Raji (cell line): ENCODE measurements around the gene ZNF429.

ENCODE experiments used
- POLR2A ChIP-seq: IDR thresholded peaks from 2 replicates; pipeline ENCODE4 v1.6.1; 2011; ENCODE audit warnings: low read depth, low read length, control low read depth; ENCODE audit not compliant: insufficient read depth

The ZNF429 gene

DNA sequence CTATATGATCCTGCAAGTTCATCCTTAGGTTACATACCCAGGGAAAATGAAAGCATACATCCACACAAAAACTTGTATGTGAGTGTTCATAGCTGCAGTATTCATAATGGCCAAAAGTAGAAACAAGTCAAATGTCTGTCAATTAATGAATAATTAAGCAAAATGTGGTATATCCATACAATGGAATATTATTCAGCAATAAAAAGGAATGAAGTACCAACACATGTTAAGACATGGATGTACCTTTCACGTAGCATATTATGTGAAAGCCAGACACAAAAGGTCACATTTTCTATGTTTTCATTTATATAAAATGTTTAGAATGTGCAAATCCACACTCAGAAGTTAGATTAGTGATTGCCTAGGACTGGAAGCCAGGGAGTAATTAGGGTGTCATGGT is 75.4 kb downstream of the ZNF429 start:
- TF ChIP-seq POLR2A, result no peak

DNA sequence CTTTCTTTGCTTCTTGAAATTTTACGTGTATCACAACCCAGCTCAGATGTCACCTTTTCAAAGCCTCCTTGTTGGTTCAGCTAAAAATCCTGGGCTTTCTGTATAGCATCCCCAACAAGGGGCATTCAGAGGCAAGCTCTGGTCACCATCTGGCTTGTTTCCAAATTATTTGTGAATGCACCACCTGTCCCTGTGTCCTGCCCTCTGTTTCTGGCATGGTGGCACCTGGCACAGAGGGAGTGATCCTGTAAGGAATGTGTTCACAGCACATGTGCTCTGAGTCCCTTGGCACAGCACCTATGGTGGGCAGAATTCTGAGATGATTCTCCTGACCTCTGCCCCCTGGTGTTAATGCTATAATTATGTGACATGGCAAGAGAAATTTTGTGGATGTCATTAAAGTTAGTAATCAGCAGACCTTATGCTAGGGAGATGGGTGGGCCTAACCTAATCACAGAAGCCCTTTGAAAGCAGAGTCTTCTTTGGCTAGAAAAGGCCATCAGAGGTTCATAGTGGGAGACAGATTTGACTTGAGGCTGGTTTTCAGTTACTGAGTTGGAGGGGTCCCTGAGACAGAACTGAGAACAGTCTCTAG is 76.3 kb downstream of the ZNF429 start:
- no peak for TF ChIP-seq POLR2A

GRCh38 chr19:21584537-21584936 is 79.1 kb downstream of the ZNF429 start:
- no peak for TF ChIP-seq POLR2A

DNA sequence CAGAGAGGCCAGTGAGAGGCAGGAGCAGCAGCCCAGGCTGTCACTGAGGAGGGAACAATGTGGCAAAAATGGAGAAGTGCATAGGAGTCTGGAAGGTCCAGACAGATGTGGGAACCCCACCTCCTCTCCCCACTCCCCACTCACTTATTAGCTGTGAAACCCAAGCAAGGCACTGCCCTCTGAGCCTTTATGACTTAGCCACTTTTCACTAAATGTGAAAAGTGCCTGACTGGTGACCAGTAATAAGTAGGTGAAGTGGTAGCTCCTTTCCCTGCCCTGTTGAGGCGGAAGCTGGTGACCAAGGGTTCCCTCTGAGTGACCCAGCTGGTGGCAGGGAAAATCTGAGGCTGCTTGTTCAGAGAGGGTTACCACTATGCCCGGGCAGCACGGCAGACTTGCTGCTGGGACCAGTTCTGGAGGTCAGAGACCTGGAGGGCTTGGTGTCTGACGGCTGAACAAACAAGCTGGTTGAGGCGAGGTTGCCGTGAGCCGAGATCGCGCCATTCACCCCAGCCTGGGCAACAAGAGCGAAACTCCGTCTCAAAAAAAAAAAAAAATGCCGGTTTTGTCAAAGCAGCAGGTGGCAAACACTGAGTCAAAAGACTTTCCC is 80.0 kb downstream of the ZNF429 start:
- TF ChIP-seq POLR2A, result no peak

DNA sequence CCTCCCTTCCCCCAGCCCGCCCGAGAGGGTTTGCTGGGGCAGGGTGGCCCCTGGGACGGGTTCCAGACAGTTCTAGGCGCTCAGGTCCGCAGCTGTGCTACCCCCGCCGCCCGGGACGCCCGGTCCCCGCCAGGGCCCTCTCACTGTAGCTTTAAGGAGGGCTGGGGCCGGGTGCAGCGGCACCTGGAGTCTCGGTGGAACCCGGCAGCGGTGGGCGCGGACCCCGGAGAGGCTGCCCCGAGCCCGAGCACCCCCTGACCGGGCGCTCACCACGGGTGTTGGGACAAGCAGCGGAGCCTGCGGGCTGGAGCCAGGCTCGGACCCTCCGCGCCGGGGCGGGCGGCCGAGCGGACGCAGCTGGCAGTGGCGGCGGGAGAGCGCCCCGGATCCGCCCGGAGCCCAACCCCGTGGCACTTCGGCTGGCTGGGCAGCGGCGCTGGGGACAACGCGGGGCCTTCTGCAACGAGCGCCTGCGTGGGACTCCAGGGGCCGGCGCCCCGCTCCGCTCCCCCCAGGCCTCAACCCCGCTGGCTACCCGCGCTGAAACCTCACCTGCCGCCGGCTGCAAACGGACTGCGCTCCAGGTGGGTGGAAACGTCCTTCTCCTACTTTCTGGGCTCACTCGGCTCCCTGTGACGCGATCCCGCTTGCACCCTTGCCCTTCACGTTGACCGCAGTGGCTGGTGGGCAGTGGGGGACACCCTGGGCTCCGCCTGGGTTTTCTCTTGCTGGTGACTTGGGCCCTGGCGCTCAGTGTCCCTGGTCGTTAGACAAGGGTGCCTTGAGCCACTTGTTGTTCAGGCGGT is 81.1 kb downstream of the ZNF429 start:
- no peak for TF ChIP-seq POLR2A

GRCh38 chr19:21587117-21587461 is 81.7 kb downstream of the ZNF429 start:
- no peak for TF ChIP-seq POLR2A

- no peak for TF ChIP-seq POLR2A
Measured at GRCh38 chr19:21587549-21587948, 82.1 kb downstream of the ZNF429 start.

GRCh38 chr19:21588065-21588601 is 82.7 kb downstream of the ZNF429 start:
- no peak for TF ChIP-seq POLR2A

- no peak for TF ChIP-seq POLR2A
Measured at GRCh38 chr19:21590867-21591266, 85.5 kb downstream of the ZNF429 start.

GRCh38 chr19:21593008-21593481 is 87.6 kb downstream of the ZNF429 start:
- no peak for TF ChIP-seq POLR2A

- TF ChIP-seq POLR2A, result no peak
Measured at GRCh38 chr19:21593502-21593901, 88.1 kb downstream of the ZNF429 start.

DNA sequence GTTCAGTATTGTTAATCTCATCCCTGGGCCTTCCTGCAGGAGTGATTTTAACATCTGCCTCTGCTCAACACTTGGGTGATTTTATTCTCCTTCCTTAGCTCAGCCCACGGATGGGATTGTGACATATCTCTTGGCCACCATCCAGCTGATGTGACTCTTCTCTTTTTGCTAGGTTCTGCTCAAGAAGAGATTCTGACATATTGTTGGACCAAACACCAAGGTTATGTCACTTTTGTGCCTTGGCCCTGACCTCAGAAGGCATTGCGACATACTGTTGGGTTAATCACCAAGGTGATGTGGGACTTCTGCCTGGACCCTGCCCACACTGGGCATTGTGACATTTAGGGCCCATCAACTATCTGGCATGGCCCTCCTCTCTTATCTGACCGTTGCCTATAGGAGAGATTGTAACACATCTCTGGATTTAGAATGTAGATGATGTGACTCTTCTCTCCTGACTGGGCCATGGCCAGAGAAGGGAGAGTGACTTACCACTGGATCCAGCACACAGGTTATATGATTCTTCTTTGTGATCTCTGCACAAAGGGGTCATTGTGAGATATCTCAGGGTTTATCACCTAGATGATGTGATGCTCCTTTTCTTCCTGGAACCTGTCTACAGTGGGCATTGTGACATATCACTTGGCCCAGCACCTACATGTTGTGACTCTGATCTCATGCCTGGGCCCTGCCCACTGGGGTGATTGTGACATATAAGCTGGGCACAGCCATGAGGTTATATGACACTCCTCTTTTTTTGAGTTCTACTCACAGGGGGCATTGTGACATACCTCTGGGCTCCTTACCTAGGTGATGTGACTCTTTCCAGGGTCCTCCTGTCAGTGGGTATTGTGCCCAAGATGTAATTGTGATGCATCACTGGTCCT is 88.8 kb downstream of the ZNF429 start:
- TF ChIP-seq POLR2A, result no peak

- no peak for TF ChIP-seq POLR2A
Measured at GRCh38 chr19:21595185-21595584, 89.8 kb downstream of the ZNF429 start.

GRCh38 chr19:21602082-21602658 is 96.8 kb downstream of the ZNF429 start:
- TF ChIP-seq POLR2A, result no peak

GRCh38 chr19:21603431-21604231 is 98.2 kb downstream of the ZNF429 start:
- no peak for TF ChIP-seq POLR2A
